ENCODE results near the gene MAPK6.

DNA sequence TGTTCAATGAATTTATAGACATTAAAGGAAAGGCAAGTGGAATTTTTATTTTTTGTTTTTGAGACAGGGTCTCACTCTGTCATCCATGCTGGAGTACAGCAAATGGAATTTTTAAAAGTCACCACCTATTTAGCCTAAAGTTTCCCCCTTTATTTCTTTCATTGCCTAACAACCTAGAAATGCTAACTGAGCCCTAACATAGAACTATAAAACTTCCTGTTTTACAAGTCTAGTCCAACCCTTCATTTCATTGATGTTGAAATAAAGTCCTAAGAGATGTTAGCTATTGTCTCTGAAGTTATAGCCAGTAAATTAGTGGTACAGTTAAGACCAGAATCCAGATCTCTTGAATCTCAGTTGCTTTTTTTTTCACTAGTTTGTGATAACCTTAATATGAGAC lies 39.0 kb downstream of the MAPK6 start:
- TF ChIP-seq EZH2 (IDR thresholded peaks at IDR 0.05; ENCODE audit: borderline replicate concordance, low read depth, low read length): no peak
- no peak for TF ChIP-seq ZNF24 (IDR thresholded peaks at IDR 0.05)
- TF ChIP-seq, protein P1, sequence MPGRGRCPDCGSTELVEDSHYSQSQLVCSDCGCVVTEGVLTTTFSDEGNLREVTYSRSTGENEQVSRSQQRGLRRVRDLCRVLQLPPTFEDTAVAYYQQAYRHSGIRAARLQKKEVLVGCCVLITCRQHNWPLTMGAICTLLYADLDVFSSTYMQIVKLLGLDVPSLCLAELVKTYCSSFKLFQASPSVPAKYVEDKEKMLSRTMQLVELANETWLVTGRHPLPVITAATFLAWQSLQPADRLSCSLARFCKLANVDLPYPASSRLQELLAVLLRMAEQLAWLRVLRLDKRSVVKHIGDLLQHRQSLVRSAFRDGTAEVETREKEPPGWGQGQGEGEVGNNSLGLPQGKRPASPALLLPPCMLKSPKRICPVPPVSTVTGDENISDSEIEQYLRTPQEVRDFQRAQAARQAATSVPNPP (IDR thresholded peaks at IDR 0.05; ENCODE audit: borderline replicate concordance, insufficient read depth, insufficient read length): no peak
- no peak for TF ChIP-seq ZBTB11 (CRISPR knock-in tag; IDR thresholded peaks at IDR 0.05)
- TF ChIP-seq CTCF (IDR thresholded peaks at IDR 0.05 in 2 of 3, conservative IDR thresholded peaks at IDR 0.05 in 1 of 3; ENCODE audit: insufficient read depth in 2 of 3, low read depth in 1 of 3, low read length in 3 of 3): no peak
- no peak for TF ChIP-seq ZZZ3 (IDR thresholded peaks at IDR 0.05)
- no peak for TF ChIP-seq PATZ1 (CRISPR knock-in tag; IDR thresholded peaks at IDR 0.05; ENCODE audit: borderline replicate concordance)
- TF ChIP-seq POLR2AphosphoS5 (IDR thresholded peaks at IDR 0.05; ENCODE audit: control insufficient read depth, insufficient read depth, low read depth, low read length): no peak
- TF ChIP-seq ATF1 (CRISPR knock-in tag; IDR thresholded peaks at IDR 0.05): no peak
- TF ChIP-seq ATF1 (tag; IDR thresholded peaks at IDR 0.05): no peak
- no peak for TF ChIP-seq SMAD1 (IDR thresholded peaks at IDR 0.05; ENCODE audit: low read depth, low read length, partially characterized antibody)
- TF ChIP-seq, protein P2, sequence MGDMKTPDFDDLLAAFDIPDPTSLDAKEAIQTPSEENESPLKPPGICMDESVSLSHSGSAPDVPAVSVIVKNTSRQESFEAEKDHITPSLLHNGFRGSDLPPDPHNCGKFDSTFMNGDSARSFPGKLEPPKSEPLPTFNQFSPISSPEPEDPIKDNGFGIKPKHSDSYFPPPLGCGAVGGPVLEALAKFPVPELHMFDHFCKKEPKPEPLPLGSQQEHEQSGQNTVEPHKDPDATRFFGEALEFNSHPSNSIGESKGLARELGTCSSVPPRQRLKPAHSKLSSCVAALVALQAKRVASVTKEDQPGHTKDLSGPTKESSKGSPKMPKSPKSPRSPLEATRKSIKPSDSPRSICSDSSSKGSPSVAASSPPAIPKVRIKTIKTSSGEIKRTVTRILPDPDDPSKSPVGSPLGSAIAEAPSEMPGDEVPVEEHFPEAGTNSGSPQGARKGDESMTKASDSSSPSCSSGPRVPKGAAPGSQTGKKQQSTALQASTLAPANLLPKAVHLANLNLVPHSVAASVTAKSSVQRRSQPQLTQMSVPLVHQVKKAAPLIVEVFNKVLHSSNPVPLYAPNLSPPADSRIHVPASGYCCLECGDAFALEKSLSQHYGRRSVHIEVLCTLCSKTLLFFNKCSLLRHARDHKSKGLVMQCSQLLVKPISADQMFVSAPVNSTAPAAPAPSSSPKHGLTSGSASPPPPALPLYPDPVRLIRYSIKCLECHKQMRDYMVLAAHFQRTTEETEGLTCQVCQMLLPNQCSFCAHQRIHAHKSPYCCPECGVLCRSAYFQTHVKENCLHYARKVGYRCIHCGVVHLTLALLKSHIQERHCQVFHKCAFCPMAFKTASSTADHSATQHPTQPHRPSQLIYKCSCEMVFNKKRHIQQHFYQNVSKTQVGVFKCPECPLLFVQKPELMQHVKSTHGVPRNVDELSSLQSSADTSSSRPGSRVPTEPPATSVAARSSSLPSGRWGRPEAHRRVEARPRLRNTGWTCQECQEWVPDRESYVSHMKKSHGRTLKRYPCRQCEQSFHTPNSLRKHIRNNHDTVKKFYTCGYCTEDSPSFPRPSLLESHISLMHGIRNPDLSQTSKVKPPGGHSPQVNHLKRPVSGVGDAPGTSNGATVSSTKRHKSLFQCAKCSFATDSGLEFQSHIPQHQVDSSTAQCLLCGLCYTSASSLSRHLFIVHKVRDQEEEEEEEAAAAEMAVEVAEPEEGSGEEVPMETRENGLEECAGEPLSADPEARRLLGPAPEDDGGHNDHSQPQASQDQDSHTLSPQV (IDR thresholded peaks at IDR 0.05): no peak

All from K562 (cell line).